Fibroblast of the conjunctiva (primary cell): ENCODE data around the gene DIABLO.
"Not testable (repeated sequence)": the region's sequence is repeated elsewhere in the genome, so short reads cannot be mapped to it uniquely, and the experiment has no call there.

Source experiments
- DNase-seq: peaks from one replicate; pipeline ENCODE4 v3.0.0-alpha.2; 2010; ENCODE audit warnings: low read depth

Gene DIABLO

GRCh38 chr12:122189626-122190475, 36.0 kb downstream of the DIABLO start:
- no peak for DNase-seq

GRCh38 chr12:122187466-122187865, 38.4 kb downstream of the DIABLO start:
- DNase-seq, result no peak

GRCh38 chr12:122185494-122186082, 40.3 kb downstream of the DIABLO start:
- DNase-seq, result no peak

GRCh38 chr12:122185079-122185478, 40.8 kb downstream of the DIABLO start:
- DNase-seq, result no peak

GRCh38 chr12:122184517-122184916, 41.3 kb downstream of the DIABLO start:
- no peak for DNase-seq

GRCh38 chr12:122183588-122183940, 42.3 kb downstream of the DIABLO start:
- no peak for DNase-seq

- no peak for DNase-seq
Observed at GRCh38 chr12:122182887-122183587, 42.8 kb downstream of the DIABLO start, which contains the start of gene LRRC43. LRRC43 (plus strand) TSS chr12:122183123; CDS start chr12:122183145, 22 bp downstream.

- not testable (repeated sequence) for DNase-seq
Observed at GRCh38 chr12:122176473-122176872, 49.4 kb downstream of the DIABLO start.

- no peak for DNase-seq
Observed at GRCh38 chr12:122174155-122174845, 51.6 kb downstream of the DIABLO start, which contains the start of gene IL31. IL31 (minus strand) TSS chr12:122174221; CDS start chr12:122174172, 49 bp downstream.

GRCh38 chr12:122172262-122172939, 53.5 kb downstream of the DIABLO start:
- no peak for DNase-seq

- DNase-seq, result no peak
Observed at GRCh38 chr12:122171399-122171798, 54.5 kb downstream of the DIABLO start.

GRCh38 chr12:122168492-122168891, 57.4 kb downstream of the DIABLO start:
- no peak for DNase-seq

- no peak for DNase-seq
Observed at GRCh38 chr12:122167356-122167925, 58.4 kb downstream of the DIABLO start.

GRCh38 chr12:122166422-122167349, 59.2 kb downstream of the DIABLO start:
- DNase-seq, result no peak

GRCh38 chr12:122162976-122163375, 62.9 kb downstream of the DIABLO start:
- no peak for DNase-seq

- DNase-seq, result no peak
Observed at GRCh38 chr12:122161682-122162081, 64.2 kb downstream of the DIABLO start.

- no peak for DNase-seq
Observed at GRCh38 chr12:122160761-122161160, 65.1 kb downstream of the DIABLO start.

- no peak for DNase-seq
Observed at GRCh38 chr12:122159882-122160281, 66.0 kb downstream of the DIABLO start.

- DNase-seq, result no peak
Observed at GRCh38 chr12:122158700-122159285, 67.1 kb downstream of the DIABLO start.
